Stimulated activated CD4-positive, alpha-beta T cell treated with anti-CD3 and anti-CD28 coated beads, Interleukin-1b, Interleukin-23, amount 100 ng/mL, for 48 hours (primary cell): ENCODE data around the gene C6orf89.

Experiments
- DNase-seq: peaks from one replicate; pipeline ENCODE4 v3.0.0-alpha.2; 2020

Gene C6orf89

DNA sequence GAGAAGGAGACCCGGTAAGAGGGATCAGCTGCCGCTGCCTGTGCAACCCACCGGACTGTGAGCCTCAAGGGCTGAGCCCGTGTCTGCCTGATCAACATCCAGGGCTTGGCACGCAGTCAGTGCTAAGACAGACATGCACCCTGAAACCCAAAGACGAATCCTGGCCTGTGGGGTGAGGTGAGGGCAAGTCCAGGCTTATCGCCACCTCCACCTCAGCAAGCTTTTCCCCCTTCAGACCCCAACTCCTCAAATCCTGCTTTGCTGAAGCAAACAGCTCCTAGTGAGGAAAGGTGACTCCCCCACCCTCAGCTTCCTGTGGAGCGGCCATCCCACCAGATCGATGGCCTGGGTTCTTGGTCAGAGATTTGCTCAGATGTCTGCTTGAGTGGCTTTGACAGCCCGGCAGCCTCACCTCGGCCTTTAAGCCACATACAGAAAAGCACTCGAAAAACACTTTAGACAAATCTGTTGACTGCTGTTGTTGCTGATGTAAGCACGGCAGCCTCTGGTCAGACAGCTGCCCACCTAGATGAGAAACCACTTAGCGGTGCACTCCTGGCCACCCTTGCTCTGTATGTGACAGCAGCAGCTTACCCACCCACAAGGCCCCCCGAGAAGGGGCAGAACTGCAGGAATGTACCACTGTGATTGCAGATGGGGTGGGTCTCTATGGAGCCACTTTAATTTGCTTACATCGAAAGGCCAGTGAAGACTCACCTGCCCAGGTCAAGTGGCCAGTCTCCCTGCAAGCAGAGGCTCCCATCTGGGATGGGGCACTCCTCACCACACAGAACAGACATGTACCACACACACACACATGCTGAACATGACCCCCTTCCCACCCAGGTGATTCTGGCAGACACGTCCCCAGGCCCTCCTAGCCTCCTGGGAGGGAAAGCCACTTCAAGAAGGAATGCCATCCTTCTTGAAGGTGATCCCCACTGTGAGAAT lies 85.4 kb downstream of the C6orf89 start:
- no peak for DNase-seq

GRCh38 chr6:36971921-36972673 lies 86.3 kb downstream of the C6orf89 start:
- DNase-seq: no peak

DNA sequence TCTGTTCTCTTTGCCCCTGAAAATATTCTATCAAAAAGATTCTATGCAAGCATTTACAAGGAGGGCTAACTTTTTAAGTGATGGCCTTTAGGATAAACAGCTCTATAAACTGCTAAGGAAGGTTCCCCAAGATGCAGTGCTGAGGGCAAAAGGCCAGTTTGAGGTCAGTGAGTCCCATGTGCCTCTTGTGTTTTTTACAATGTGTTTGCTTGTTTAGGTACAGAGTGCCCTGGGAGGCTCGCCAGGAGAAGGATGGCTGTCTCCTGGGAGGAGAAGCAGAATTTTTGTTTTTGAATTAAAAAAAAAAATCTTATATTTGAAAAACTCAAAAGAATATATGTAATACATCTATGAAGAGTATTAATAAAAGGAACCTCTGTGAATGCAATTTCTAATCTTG lies 87.4 kb downstream of the C6orf89 start:
- no peak for DNase-seq

DNA sequence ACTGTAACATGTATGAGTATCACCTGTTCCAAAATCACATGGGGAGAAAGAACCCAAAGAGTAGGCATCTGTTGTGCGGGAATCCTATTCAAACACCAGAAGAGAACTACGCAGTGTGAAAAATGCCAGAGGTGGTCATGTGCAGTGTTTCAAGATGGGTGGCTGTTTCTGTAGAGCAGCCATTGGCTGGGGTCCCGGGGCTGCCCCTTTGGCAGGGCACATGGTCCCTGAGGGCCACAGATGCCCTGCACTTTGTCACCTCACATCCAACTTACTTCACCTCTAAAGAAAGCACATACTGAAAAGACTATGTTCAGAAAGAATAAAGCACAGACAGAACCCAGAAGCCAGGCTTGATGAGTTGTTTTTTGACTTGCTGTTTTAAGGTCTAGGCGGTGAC lies 87.9 kb downstream of the C6orf89 start:
- DNase-seq: no peak

DNA sequence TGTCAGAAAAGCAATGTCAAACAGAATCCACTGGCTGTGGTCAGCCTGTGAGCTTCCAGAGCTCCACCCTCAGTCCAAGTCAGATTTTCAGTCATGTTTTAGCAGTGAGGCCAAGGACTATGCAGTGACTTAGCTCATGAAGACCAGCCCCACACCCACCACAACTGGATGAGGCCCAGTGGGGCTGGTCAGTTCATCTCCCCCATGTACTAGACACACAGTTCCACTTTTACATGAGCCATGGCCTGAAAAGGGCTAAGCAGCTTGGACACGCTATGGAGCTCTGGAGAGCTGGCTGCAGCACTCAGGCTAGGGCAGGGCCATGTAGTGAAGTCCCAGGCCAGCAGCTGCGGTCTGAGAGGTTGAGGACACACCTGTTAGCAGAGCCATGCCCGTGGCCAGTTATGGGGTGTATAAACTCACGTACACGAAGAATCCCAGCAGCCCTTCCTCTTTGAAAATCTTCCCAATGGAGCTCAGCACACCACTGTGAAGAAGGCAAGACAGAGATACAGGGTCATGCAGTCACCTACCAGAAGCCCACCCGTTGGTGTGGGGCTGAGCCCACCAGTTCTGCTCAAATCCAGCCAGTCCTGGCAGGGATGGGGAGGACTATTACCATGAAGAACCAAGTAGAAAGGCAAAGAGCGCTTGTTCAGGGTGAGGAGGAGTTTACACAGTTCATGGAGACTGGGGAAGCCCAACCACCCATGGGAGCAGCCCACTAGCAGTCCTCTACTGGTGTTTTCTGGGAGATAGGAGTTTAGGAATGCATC lies 89.7 kb downstream of the C6orf89 start:
- no peak for DNase-seq

DNA sequence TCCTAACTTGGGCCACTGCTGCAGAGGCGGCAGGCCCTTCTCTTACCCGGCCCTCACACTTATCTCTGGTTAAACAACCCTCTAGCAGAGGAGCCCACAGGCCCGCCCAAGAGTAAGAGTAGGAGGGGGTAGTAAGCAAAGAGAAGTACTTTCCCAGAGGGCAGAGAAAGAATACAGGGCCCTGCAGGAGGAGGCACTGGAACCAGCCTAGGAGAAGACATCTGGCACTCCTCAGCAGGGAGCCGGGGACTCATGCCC lies 90.2 kb downstream of the C6orf89 start:
- DNase-seq: no peak

DNA sequence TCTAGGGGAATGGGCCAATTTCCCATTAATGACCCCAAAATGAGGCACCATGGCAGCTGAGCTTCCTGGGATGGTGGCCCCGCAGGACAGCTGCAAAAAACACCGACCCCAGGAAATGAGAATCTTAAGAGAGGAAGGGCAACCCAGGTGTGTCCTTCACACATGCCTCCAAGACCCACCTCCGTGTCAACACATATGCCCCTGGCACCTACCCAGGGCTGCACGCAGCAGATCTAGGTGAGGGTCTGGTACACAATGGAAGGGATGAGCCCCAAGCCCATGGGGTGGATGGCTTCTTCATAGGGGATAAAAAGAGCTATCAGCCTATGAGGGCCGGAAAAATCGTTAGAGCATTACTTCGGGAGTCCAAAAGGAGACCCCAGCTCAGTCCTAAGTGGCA lies 90.8 kb downstream of the C6orf89 start:
- no peak for DNase-seq

- DNase-seq: no peak
These were observed 91.2 kb downstream of the C6orf89 start for GRCh38 chr6:36976931-36977330.

DNA sequence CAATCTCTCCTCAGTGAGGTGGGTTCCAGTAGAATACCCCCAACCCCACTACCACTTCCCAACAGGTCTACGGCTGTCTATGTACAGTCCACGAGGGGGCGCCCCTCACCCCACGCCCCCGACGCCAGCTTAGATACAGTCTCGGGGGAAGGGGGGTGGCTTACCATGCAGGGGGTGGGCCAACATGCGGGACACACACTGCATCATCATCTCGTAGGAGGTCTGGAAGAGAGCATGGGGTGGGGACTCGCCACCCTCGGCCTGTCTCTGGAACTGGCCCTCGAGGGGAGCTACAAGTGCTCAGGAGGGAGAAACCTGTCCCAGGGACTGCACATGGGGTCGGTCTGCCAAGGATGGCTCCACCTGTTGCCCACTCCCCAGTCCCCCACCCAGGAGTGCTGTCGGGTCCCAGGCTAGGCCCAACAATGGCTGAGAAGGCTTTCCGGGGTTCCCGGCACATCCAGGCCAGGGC lies 91.8 kb downstream of the C6orf89 start:
- no peak for DNase-seq
